Skin of body (tissue), 1 donor: ENCODE measurements around the gene MS4A7. TPM values are rescaled to one million over a fixed set of nuclear protein-coding genes. Genes with fewer than 3 reads are reported as not detected.

Experiments used
- total RNA-seq: library from RNA; depleted of rRNA; stranded (reverse); fragments of >200 nt; gene quantifications from one replicate; pipeline ENCODE4 v1.2.3, GENCODE V29; 2014

MS4A7 gene
- total RNA-seq, 1 donor from 2014 or later: 8.4 TPM

Other genes starting within 250 kb of the MS4A7 start
- 33.6 TPM for gene MS4A6A, start 195.4 kb upstream of the MS4A7 start, total RNA-seq
- gene MS4A4E, start 135.4 kb upstream of the MS4A7 start, total RNA-seq: 0.49 TPM
- gene MS4A4A, start 97.9 kb upstream of the MS4A7 start, total RNA-seq: 13.8 TPM
- gene MS4A6E, start 51.3 kb upstream of the MS4A7 start, total RNA-seq: not detected
- gene MS4A14, start 17.9 kb downstream of the MS4A7 start, total RNA-seq: 0.20 TPM
- gene MS4A5, start 51.0 kb downstream of the MS4A7 start, total RNA-seq: not detected
- 0.39 TPM for gene MS4A1, start 77.3 kb downstream of the MS4A7 start, total RNA-seq
- gene MS4A12, start 114.2 kb downstream of the MS4A7 start, total RNA-seq: not detected
- not detected for gene MS4A13, start 136.9 kb downstream of the MS4A7 start, total RNA-seq